CD14-positive monocyte (primary cell): ENCODE measurements around the gene APLF. TPM values are rescaled to one million over a fixed set of nuclear protein-coding genes. Genes with fewer than 3 reads are reported as not detected.

Source experiments
- DNase-seq, 3 donors: peaks; one replicate each; pipeline ENCODE4 v3.0.0-alpha.2; 2011 to 2022
- H2AFZ ChIP-seq: 2 replicates; pipeline ENCODE4 v1.6.0; 2012; ENCODE audit warnings: mild to moderate bottlenecking, low read depth, low read length, inconsistent platforms; ENCODE audit not compliant: insufficient read depth, poor library complexity, severe bottlenecking
- H3K27ac ChIP-seq, 2 donors: 1 replicate in 1 of 2; 2 replicates in 1 of 2; pipeline ENCODE4 v1.5.1; 2012 to 2013; ENCODE audit warnings: low read length in 2 of 2, control low read depth in 1 of 2, inconsistent platforms in 1 of 2, low read depth in 1 of 2, mild to moderate bottlenecking in 1 of 2
- H3K27me3 ChIP-seq, 2 donors: one replicate each; pipeline versions ENCODE4 v1.6.0 to v1.6.1; 2011 to 2013; ENCODE audit warnings: low read length in 2 of 2; ENCODE audit not compliant: control insufficient read depth in 2 of 2, insufficient read depth in 2 of 2
- H3K36me3 ChIP-seq, 2 donors: replicated peaks in 1 of 2; 1 replicate in 1 of 2; 2 replicates in 1 of 2; pipeline versions ENCODE4 v1.5.1 to v1.6.1; 2012 to 2013; ENCODE audit warnings: low read length in 2 of 2, control low read depth in 1 of 2, inconsistent platforms in 1 of 2, mild to moderate bottlenecking in 1 of 2; ENCODE audit not compliant: insufficient read depth in 2 of 2, control insufficient read depth in 1 of 2
- H3K4me1 ChIP-seq, 2 donors: 1 replicate in 1 of 2; 2 replicates in 1 of 2; pipeline versions ENCODE4 v1.5.1 to v1.6.1; 2012 to 2013; ENCODE audit warnings: low read length in 2 of 2, control low read depth in 1 of 2, inconsistent platforms in 1 of 2, mild to moderate bottlenecking in 1 of 2, moderate library complexity in 1 of 2; ENCODE audit not compliant: insufficient read depth in 2 of 2, control insufficient read depth in 1 of 2
- H3K4me2 ChIP-seq: replicated peaks from 2 replicates; pipeline ENCODE3; 2012; ENCODE audit warnings: low read length, moderate library complexity, mild to moderate bottlenecking; ENCODE audit not compliant: poor library complexity, severe bottlenecking; ENCODE audit errors: extremely low read depth
- H3K4me3 ChIP-seq, 3 experiments: fragments of 200-600 bp in 1 of 3; sonication (generic) in 1 of 3; replicated peaks in 1 of 3; 1 replicate in 2 of 3; 2 replicates in 1 of 3; pipeline ENCODE4 v1.5.1; 2011 to 2013; ENCODE audit warnings: low read length in 3 of 3, mild to moderate bottlenecking in 3 of 3, control low read depth in 2 of 3, low read depth in 2 of 3, inconsistent platforms in 1 of 3, moderate library complexity in 1 of 3
- H3K79me2 ChIP-seq: 2 replicates; pipeline ENCODE4 v1.6.0; 2012; ENCODE audit warnings: mild to moderate bottlenecking, control low read depth, inconsistent platforms, low read length, moderate library complexity; ENCODE audit not compliant: insufficient read depth
- H3K9ac ChIP-seq: 2 replicates; pipeline ENCODE4 v1.6.0; 2017; ENCODE audit warnings: low read length, mild to moderate bottlenecking; ENCODE audit not compliant: insufficient read depth, poor library complexity, severe bottlenecking
- H3K9me3 ChIP-seq, 2 donors: replicated peaks in 1 of 2; 1 replicate in 1 of 2; 2 replicates in 1 of 2; pipeline versions ENCODE4 v1.5.1 to v1.6.1; 2012 to 2013; ENCODE audit warnings: low read length in 2 of 2, control low read depth in 1 of 2; ENCODE audit not compliant: control insufficient read depth in 1 of 2, insufficient read depth in 1 of 2
- H4K20me1 ChIP-seq: 2 replicates; pipeline ENCODE4 v1.6.0; 2012; ENCODE audit warnings: mild to moderate bottlenecking, low read length, control low read depth, moderate library complexity; ENCODE audit not compliant: insufficient read depth
- H3K27ac Mint-ChIP-seq, 7 donors: one replicate each; pipeline ENCODE4 v1.8.0; 2020; ENCODE audit warnings: mild to moderate bottlenecking in 7 of 7, mixed read lengths in 7 of 7, moderate library complexity in 6 of 7, inconsistent platforms in 2 of 7
- H3K27me3 Mint-ChIP-seq, 3 donors: one replicate each; pipeline ENCODE4 v1.8.0; 2021 to 2022; ENCODE audit warnings: low read depth in 3 of 3, mild to moderate bottlenecking in 3 of 3, mixed read lengths in 3 of 3, moderate library complexity in 3 of 3, inconsistent platforms in 1 of 3
- H3K36me3 Mint-ChIP-seq, 2 donors: one replicate each; pipeline ENCODE4 v1.8.0; 2020; ENCODE audit warnings: mixed read lengths in 2 of 2, inconsistent platforms in 1 of 2, mild to moderate bottlenecking in 1 of 2
- H3K4me1 Mint-ChIP-seq: one replicate; pipeline ENCODE4 v1.8.0; 2020; ENCODE audit warnings: mild to moderate bottlenecking, mixed read lengths
- H3K4me3 Mint-ChIP-seq, 2 donors: one replicate each; pipeline ENCODE4 v1.8.0; 2020; ENCODE audit warnings: mild to moderate bottlenecking in 2 of 2, mixed read lengths in 2 of 2, moderate library complexity in 1 of 2
- H3K9me3 Mint-ChIP-seq, 7 donors: one replicate each; pipeline ENCODE4 v1.8.0; 2020 to 2022; ENCODE audit warnings: mixed read lengths in 7 of 7, mild to moderate bottlenecking in 6 of 7, moderate library complexity in 6 of 7, inconsistent platforms in 2 of 7
- CTCF ChIP-seq: fragments of 200-600 bp; IDR thresholded peaks from one replicate; pipeline ENCODE4 v1.8.0; 2022; ENCODE audit warnings: antibody characterized with exemption, mild to moderate bottlenecking
- WGBS: methylation state at CpG from one replicate; pipeline ENCODE4 v1.1.5; 2013; ENCODE audit warnings: missing lambda C conversion rate; ENCODE audit not compliant: insufficient coverage; 5-methylcytosine and 5-hydroxymethylcytosine counted together
- intact Hi-C, 2 donors: fragments of 100-400 bp; cut with micrococcal nuclease; formaldehyde crosslinking; loops; one replicate each; pipeline versions ENCODE4 v1.15.0 to v1.15.1; 2023
- polyA plus RNA-seq, 3 donors: library from polyadenylated mRNA; depleted of rRNA in 1 of 3; unstranded in 2 of 3; stranded (reverse) in 1 of 3; fragments of 300-500 nt in 2 of 3; fragments of >200 nt in 1 of 3; fragmentation: Illumina TruSeq in 2 of 3; gene quantifications; 1 replicate in 2 of 3; 2 replicates in 1 of 3; pipeline ENCODE4 v1.2.3, GENCODE V29; 2012 to 2021

Gene APLF
- polyA plus RNA-seq, 3 donors: 0.77 to 1.8 (median 1.2) TPM

GRCh38 chr2:68620772-68621171, 153.4 kb downstream of the APLF start:
- Mint-ChIP-seq H3K9me3 (peaks cover 11 to 25% (median 19%) of the 10 kb centered on the region in 7 donors), H3K4me1 (no peaks in the 10 kb centered on the region), H3K27me3 (peaks cover 0 to 2% (median 0%) of the 10 kb centered on the region in 3 donors), H3K27ac (no peak overlapping the region), H3K36me3 (no peaks in the 10 kb centered on the region), H3K4me3 (no peak overlapping the region)
- H3K9ac ChIP-seq: no peak overlapping the region
- intact Hi-C loops: no loop called here
- H3K4me1 ChIP-seq: no peaks in the 10 kb centered on the region
- no peaks in the 10 kb centered on the region for H3K27me3 ChIP-seq
- no peak overlapping the region for H3K4me2 ChIP-seq
- H4K20me1 ChIP-seq: no peaks in the 10 kb centered on the region
- H3K79me2 ChIP-seq: no peaks in the 10 kb centered on the region
- no peaks in the 10 kb centered on the region for H3K36me3 ChIP-seq
- H2AFZ ChIP-seq: no peak overlapping the region
- DNase-seq: peak in 2 of 3 donors; percentile 2 to 8
- H3K9me3 ChIP-seq: peaks cover 9 to 10% of the 10 kb centered on the region in 2 donors
- H3K4me3 ChIP-seq: no peak overlapping the region
- H3K27ac ChIP-seq: no peak overlapping the region
- TF ChIP-seq CTCF: no peak

DNA sequence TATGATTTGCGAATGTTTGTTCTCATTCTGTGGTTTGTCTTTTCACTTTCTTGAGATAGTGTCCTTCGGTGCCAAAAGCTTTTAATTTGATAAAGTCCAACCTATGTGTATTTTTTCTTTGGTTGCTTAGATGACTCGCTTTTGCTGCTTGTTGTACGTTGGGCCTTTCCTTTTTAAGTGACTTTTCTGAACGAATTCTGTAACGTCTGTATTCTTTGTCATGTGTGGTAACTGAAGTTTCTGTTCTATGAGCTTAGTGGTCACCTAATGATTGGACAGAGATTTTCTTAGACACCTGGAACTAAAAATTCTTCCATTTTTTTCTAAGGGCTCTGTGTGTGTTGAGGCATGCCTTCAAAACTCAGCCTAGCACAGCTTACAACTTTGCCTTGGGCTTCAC, 156.4 kb downstream of the APLF start:
- H3K36me3 ChIP-seq: no peaks in the 10 kb centered on the region
- TF ChIP-seq CTCF: no peak
- WGBS: 100% methylated on average over 1 of the region's 6 CpGs
- H3K9me3 Mint-ChIP-seq: peaks cover 14 to 31% (median 19%) of the 10 kb centered on the region in 7 donors
- H3K4me3 Mint-ChIP-seq: no peak overlapping the region
- no peak for DNase-seq
- H3K36me3 Mint-ChIP-seq: peaks cover 0 to 3% of the 10 kb centered on the region in 2 donors
- no peak overlapping the region for H3K27ac ChIP-seq
- intact Hi-C loops: no loop called here
- no peak overlapping the region for H3K4me3 ChIP-seq
- H2AFZ ChIP-seq: no peak overlapping the region
- no peaks in the 10 kb centered on the region for H3K27me3 ChIP-seq
- no peaks in the 10 kb centered on the region for H4K20me1 ChIP-seq
- H3K27ac Mint-ChIP-seq: no peak overlapping the region
- H3K4me2 ChIP-seq: no peak overlapping the region
- H3K9me3 ChIP-seq: peaks cover 9 to 16% of the 10 kb centered on the region in 2 donors
- no peaks in the 10 kb centered on the region for H3K4me1 ChIP-seq
- no peaks in the 10 kb centered on the region for H3K4me1 Mint-ChIP-seq
- H3K27me3 Mint-ChIP-seq: peaks cover 0 to 2% (median 0%) of the 10 kb centered on the region in 3 donors
- no peak overlapping the region for H3K9ac ChIP-seq
- H3K79me2 ChIP-seq: no peaks in the 10 kb centered on the region
